Kidney (tissue), 14 donors: ENCODE data around the gene TMEM132A. TPM values are rescaled to one million over a fixed set of nuclear protein-coding genes. Genes with fewer than 3 reads are reported as not detected.

ENCODE experiments used
- DNase-seq, 5 donors: peaks; one replicate each; pipeline ENCODE4 v3.0.0-alpha.2; 2013 to 2020
- FAIRE-seq: peaks from 2 replicates; lab custom pipeline; 2012; peaks lifted over from hg19 to GRCh38; lab: Jason Lieb, UNC
- H3K27ac ChIP-seq, 2 donors: one replicate each; pipeline ENCODE4 v1.7.0; 2013; ENCODE audit warnings: low read depth in 2 of 2, low read length in 2 of 2, inconsistent platforms in 1 of 2
- H3K27me3 ChIP-seq: one replicate; pipeline ENCODE4 v1.7.1; 2013; ENCODE audit warnings: low read length, inconsistent platforms; ENCODE audit not compliant: control insufficient read depth, insufficient read depth
- H3K36me3 ChIP-seq, 3 donors: one replicate each; pipeline versions ENCODE4 v1.7.0 to v1.7.1; 2013; ENCODE audit warnings: low read length in 3 of 3, control low read depth in 1 of 3, inconsistent platforms in 1 of 3; ENCODE audit not compliant: insufficient read depth in 3 of 3, control insufficient read depth in 2 of 3
- H3K4me1 ChIP-seq, 3 donors: one replicate each; pipeline versions ENCODE4 v1.7.0 to v1.7.1; 2013; ENCODE audit warnings: low read length in 3 of 3, inconsistent platforms in 1 of 3, low read depth in 1 of 3; ENCODE audit not compliant: control insufficient read depth in 2 of 3, insufficient read depth in 2 of 3
- H3K4me3 ChIP-seq, 3 donors: one replicate each; pipeline versions ENCODE4 v1.7.0 to v1.8.1; 2013; ENCODE audit warnings: low read length in 3 of 3, control low read depth in 1 of 3, inconsistent platforms in 1 of 3
- H3K9ac ChIP-seq, 3 donors: one replicate each; pipeline versions ENCODE4 v1.7.0 to v1.7.1; 2013; ENCODE audit warnings: low read length in 3 of 3, control low read depth in 1 of 3, inconsistent platforms in 1 of 3
- H3K9me3 ChIP-seq, 3 donors: one replicate each; pipeline versions ENCODE4 v1.7.0 to v1.7.1; 2013; ENCODE audit warnings: low read length in 3 of 3, control low read depth in 1 of 3, inconsistent platforms in 1 of 3; ENCODE audit not compliant: control insufficient read depth in 2 of 3, insufficient read depth in 1 of 3
- CTCF ChIP-seq: IDR thresholded peaks from 3 replicates; pipeline ENCODE4 v1.5.1; 2012; ENCODE audit warnings: mild to moderate bottlenecking, moderate library complexity, borderline replicate concordance; ENCODE audit not compliant: insufficient read depth; ENCODE audit errors: extremely low read depth
- intact Hi-C: fragments of 100-400 bp; cut with DNase I; formaldehyde crosslinking; loops from one replicate; pipeline ENCODE4 v1.11.1; 2022
- polyA plus RNA-seq: library from polyadenylated mRNA; stranded (reverse); fragments of 350-450 nt; fragmentation: Illumina TruSeq; extraction: RNeasy Lipid Tissue Mini Kit (QIAGEN cat#74804); gene quantifications from one replicate; pipeline ENCODE4 v1.2.3, GENCODE V29; 2014; ENCODE audit warnings: low read depth, low replicate concordance; ENCODE audit not compliant: insufficient read depth
- total RNA-seq: library from RNA; stranded (reverse); fragmentation: NEBNext Ultra II Directional; extraction: Animal tissue kit (Norgen Biotek cat#: 25700); gene quantifications from one replicate; pipeline ENCODE4 v1.2.1, GENCODE V29; 2021
- donor health status: control.
- donor health status: control.
- donor health status: control.
- donor health status: control.
- donor health status: control.
- donor health status: DM: yes; HTN: yes; CAD: no.
- donor health status: Normal renal cell carcinoma (clear cell type).

TMEM132A gene
- total and polyA plus RNA-seq, 2 donors from 2014 or later = 17.2 to 19.1 TPM

- H3K4me1 ChIP-seq = peaks cover under 1 to 5% (median 1%) of the 10 kb centered on the region in 3 donors
- no peak overlapping the region for H3K9ac ChIP-seq
- no peak overlapping the region for H3K4me3 ChIP-seq
- no peaks in the 10 kb centered on the region for H3K27me3 ChIP-seq
- DNase-seq (no peak), FAIRE-seq (no peak)
- H3K9me3 ChIP-seq = no peaks in the 10 kb centered on the region
- H3K27ac ChIP-seq = no peak overlapping the region
- intact Hi-C loops = loop anchor here (5.0 kb wide), 1 partner anchor 68 kb away; no protein-coding TSS in a partner anchor
- no peak for TF ChIP-seq CTCF
- peaks cover 30 to 65% (median 56%) of the 10 kb centered on the region in 3 donors for H3K36me3 ChIP-seq
Measured at GRCh38 chr11:60899977-60900376, 24.3 kb upstream of the TMEM132A start.

- Histone ChIP-seq H3K9ac (no peak overlapping the region), H3K27ac (no peak overlapping the region), H3K27me3 (no peaks in the 10 kb centered on the region), H3K4me3 (no peak overlapping the region), H3K9me3 (no peaks in the 10 kb centered on the region), H3K4me1 (peaks cover 7 to 12% (median 9%) of the 10 kb centered on the region in 3 donors), H3K36me3 (peaks cover 28 to 62% (median 52%) of the 10 kb centered on the region in 3 donors)
- no peak for FAIRE-seq
- DNase-seq = peak in 1 of 5 donors; percentile 20
- TF ChIP-seq CTCF = no peak
- intact Hi-C loops = no loop called here
Measured at GRCh38 chr11:60900673-60901404, 23.4 kb upstream of the TMEM132A start.

- intact Hi-C loops = no loop called here
- FAIRE-seq = no peak
Measured at GRCh38 chr11:60902625-60903024, 21.6 kb upstream of the TMEM132A start.

More at GRCh38 chr11:60902625-60903024, 21.6 kb upstream of the TMEM132A start:
- Histone ChIP-seq H3K27me3 (no peaks in the 10 kb centered on the region), H3K27ac (no peak overlapping the region), H3K36me3 (peaks cover 17 to 48% (median 42%) of the 10 kb centered on the region in 3 donors), H3K9ac (no peak overlapping the region), H3K4me3 (no peak overlapping the region), H3K9me3 (no peaks in the 10 kb centered on the region), H3K4me1 (peaks cover 9 to 12% (median 12%) of the 10 kb centered on the region in 3 donors)
- no peak for DNase-seq
- no peak for TF ChIP-seq CTCF
